Adrenal gland (tissue), 5 donors: ENCODE data around the gene AGMAT.
A peak's percentile ranks its signal among the peaks of the same experiment; 100 is the strongest.

Experiments
- POLR2A ChIP-seq, 2 donors: fragments of 450-650 bp; IDR thresholded peaks; one replicate each; pipeline ENCODE4 v1.6.1; 2017; ENCODE audit warnings: antibody characterized with exemption in 2 of 2, mild to moderate bottlenecking in 2 of 2, moderate library complexity in 1 of 2
- TF ChIP-seq, protein P1 (sequence below), 6 experiments: fragments of 450-650 bp in 4 of 6; fragments of 200-600 bp in 2 of 6; sonication (generic) in 1 of 6; IDR thresholded peaks; 1 replicate in 5 of 6; 2 replicates in 1 of 6; pipeline versions ENCODE4 v1.5.1 to v1.8.0; 2016 to 2021; ENCODE audit warnings: antibody characterized with exemption in 6 of 6, mild to moderate bottlenecking in 2 of 6, moderate library complexity in 1 of 6
- donor health status: DM: no; HTN: no; CAD: no.

DNA sequence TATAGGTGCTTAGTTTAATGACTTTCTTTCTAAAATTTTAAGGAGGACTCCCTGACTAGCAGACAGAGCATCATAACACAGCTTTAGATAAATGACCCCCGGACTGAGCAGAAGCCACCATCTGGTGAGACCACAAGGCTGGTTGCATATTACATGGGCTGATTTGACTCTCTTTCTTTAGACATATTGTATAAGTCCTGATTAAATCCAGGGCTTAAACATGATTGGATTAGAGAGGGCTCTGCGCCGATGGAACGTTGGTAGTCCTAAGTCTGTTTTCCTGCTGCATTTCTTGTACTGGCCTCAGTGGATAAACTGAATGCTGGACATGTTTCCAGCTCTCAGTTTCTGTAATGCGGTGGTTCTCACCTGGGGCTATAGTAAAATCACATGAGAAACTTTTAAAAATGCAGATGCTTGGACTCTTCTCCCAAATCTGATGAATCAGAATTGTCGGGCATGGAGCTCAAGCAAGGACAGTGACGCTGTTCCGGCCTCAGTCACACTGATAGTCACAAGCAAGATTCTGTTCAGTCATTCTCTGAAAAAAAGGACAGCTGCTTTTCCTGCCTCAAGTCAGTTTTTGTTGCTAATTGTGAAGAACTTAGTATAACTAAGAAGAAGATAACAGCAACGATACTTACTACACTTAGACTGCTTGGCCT lies 49.0 kb upstream of the AGMAT start:
- TF ChIP-seq, protein P1, sequence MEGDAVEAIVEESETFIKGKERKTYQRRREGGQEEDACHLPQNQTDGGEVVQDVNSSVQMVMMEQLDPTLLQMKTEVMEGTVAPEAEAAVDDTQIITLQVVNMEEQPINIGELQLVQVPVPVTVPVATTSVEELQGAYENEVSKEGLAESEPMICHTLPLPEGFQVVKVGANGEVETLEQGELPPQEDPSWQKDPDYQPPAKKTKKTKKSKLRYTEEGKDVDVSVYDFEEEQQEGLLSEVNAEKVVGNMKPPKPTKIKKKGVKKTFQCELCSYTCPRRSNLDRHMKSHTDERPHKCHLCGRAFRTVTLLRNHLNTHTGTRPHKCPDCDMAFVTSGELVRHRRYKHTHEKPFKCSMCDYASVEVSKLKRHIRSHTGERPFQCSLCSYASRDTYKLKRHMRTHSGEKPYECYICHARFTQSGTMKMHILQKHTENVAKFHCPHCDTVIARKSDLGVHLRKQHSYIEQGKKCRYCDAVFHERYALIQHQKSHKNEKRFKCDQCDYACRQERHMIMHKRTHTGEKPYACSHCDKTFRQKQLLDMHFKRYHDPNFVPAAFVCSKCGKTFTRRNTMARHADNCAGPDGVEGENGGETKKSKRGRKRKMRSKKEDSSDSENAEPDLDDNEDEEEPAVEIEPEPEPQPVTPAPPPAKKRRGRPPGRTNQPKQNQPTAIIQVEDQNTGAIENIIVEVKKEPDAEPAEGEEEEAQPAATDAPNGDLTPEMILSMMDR (IDR thresholded peaks at IDR 0.05), result no peak
- peak in 1 of 2 donors; percentile 32 for TF ChIP-seq POLR2A (IDR thresholded peaks at IDR 0.05)
